GM23338 (cell line): ENCODE results near the gene MAFB. TPM values are rescaled to one million over a fixed set of nuclear protein-coding genes. Genes with fewer than 3 reads are reported as not detected.

Experiments used
- ATAC-seq: fragments of 200-7000 bp; cut with Tn5 transposase; 3 replicates; pipeline ENCODE4 v1.9.1; 2020
- DNase-seq: peaks from one replicate; pipeline ENCODE4 v3.0.0-alpha.2; 2015; ENCODE audit warnings: low spot score
- H2AFZ ChIP-seq: fragments of 200-600 bp; sonication (generic); 2 replicates; pipeline ENCODE4 v1.8.0; 2016; ENCODE audit warnings: antibody characterized with exemption, mild to moderate bottlenecking, moderate library complexity
- H3F3A ChIP-seq: fragments of 200-600 bp; sonication (generic); replicated peaks from 2 replicates; pipeline ENCODE4 v1.8.0; 2017; ENCODE audit warnings: antibody characterized with exemption, mixed run types, low read depth
- H3K27ac ChIP-seq: fragments of 200-600 bp; sonication (generic); 2 replicates; pipeline ENCODE4 v1.6.1; 2016; ENCODE audit warnings: low read depth
- H3K27me3 ChIP-seq: fragments of 200-600 bp; sonication (generic); 2 replicates; pipeline ENCODE4 v1.8.0; 2016; ENCODE audit warnings: mild to moderate bottlenecking, mixed run types, moderate library complexity; ENCODE audit not compliant: insufficient read depth
- H3K36me3 ChIP-seq: fragments of 200-600 bp; sonication (generic); 2 replicates; pipeline ENCODE4 v1.8.0; 2016; ENCODE audit warnings: mild to moderate bottlenecking; ENCODE audit not compliant: insufficient read depth
- H3K4me1 ChIP-seq: fragments of 200-600 bp; sonication (generic); 2 replicates; pipeline ENCODE4 v1.8.0; 2016; ENCODE audit warnings: mild to moderate bottlenecking, moderate library complexity; ENCODE audit not compliant: insufficient read depth
- H3K4me2 ChIP-seq: fragments of 200-600 bp; sonication (generic); 2 replicates; pipeline ENCODE4 v1.7.1; 2017; ENCODE audit warnings: mixed run types
- H3K4me3 ChIP-seq: fragments of 200-600 bp; sonication (generic); 2 replicates; pipeline ENCODE4 v1.6.1; 2016; ENCODE audit warnings: mixed run types
- H3K79me2 ChIP-seq: fragments of 200-600 bp; sonication (generic); replicated peaks from 2 replicates; pipeline ENCODE4 v1.8.0; 2017; ENCODE audit warnings: mild to moderate bottlenecking; ENCODE audit not compliant: insufficient read depth
- H3K9me2 ChIP-seq: fragments of 200-600 bp; sonication (generic); 2 replicates; pipeline ENCODE4 v1.8.0; 2017; ENCODE audit not compliant: insufficient read depth
- H4K20me1 ChIP-seq: fragments of 200-600 bp; sonication (generic); replicated peaks from 2 replicates; pipeline ENCODE4 v1.8.0; 2017; ENCODE audit warnings: mild to moderate bottlenecking; ENCODE audit not compliant: insufficient read depth
- H3K27ac Mint-ChIP-seq: 2 replicates; pipeline ENCODE4 v1.8.0; 2020; ENCODE audit warnings: inconsistent platforms, mild to moderate bottlenecking, moderate library complexity, mixed read lengths
- H3K27me3 Mint-ChIP-seq: 3 replicates; pipeline ENCODE4 v1.8.0; 2022; ENCODE audit warnings: low read depth, mild to moderate bottlenecking, moderate library complexity, mixed read lengths, inconsistent platforms; ENCODE audit not compliant: insufficient read depth, poor library complexity
- H3K36me3 Mint-ChIP-seq: 3 replicates; pipeline ENCODE4 v1.8.0; 2021; ENCODE audit warnings: low read depth, mild to moderate bottlenecking, inconsistent platforms, moderate library complexity, mixed read lengths
- H3K4me1 Mint-ChIP-seq: 3 replicates; pipeline ENCODE4 v1.8.0; 2020; ENCODE audit warnings: mild to moderate bottlenecking, inconsistent platforms, mixed read lengths
- H3K4me3 Mint-ChIP-seq: 3 replicates; pipeline ENCODE4 v1.8.0; 2021; ENCODE audit warnings: moderate library complexity, mild to moderate bottlenecking, inconsistent platforms, mixed read lengths
- H3K9me3 Mint-ChIP-seq: 3 replicates; pipeline ENCODE4 v1.8.0; 2020; ENCODE audit warnings: moderate library complexity, mild to moderate bottlenecking, inconsistent platforms, mixed read lengths
- CREB1 ChIP-seq: fragments of 250-450 bp; sonication (Bioruptor Pico); IDR thresholded peaks from 2 replicates; pipeline ENCODE4 v1.5.0; 2020; ENCODE audit warnings: low read depth, mild to moderate bottlenecking, moderate library complexity
- EZH2 ChIP-seq: fragments of 200-600 bp; sonication (generic); IDR thresholded peaks from one replicate; pipeline ENCODE4 v1.8.0; 2017; ENCODE audit warnings: antibody characterized with exemption, mild to moderate bottlenecking, low read depth; ENCODE audit not compliant: unreplicated experiment
- EZH2phosphoT487 ChIP-seq: fragments of 200-600 bp; sonication (generic); IDR thresholded peaks from one replicate; pipeline ENCODE4 v1.8.1; 2018; ENCODE audit warnings: antibody characterized with exemption; ENCODE audit not compliant: unreplicated experiment
- JUNB ChIP-seq: IDR thresholded peaks from one replicate; pipeline ENCODE4 v1.6.1; 2016; ENCODE audit warnings: antibody characterized with exemption; ENCODE audit not compliant: unreplicated experiment
- POLR2AphosphoS5 ChIP-seq: IDR thresholded peaks from 2 replicates; pipeline ENCODE4 v1.6.1; 2016; ENCODE audit warnings: antibody characterized with exemption, low read depth
- STAT1 ChIP-seq: IDR thresholded peaks from one replicate; pipeline ENCODE4 v1.6.1; 2016; ENCODE audit warnings: antibody characterized with exemption; ENCODE audit not compliant: unreplicated experiment
- ZNF114 ChIP-seq: fragments of 250-450 bp; sonication (Bioruptor Pico); IDR thresholded peaks from 2 replicates; pipeline ENCODE4 v1.5.0; 2020; ENCODE audit warnings: mild to moderate bottlenecking, moderate library complexity
- ZNF331 ChIP-seq: fragments of 250-450 bp; sonication (Bioruptor Pico); IDR thresholded peaks from 2 replicates; pipeline ENCODE4 v1.5.0; 2020; ENCODE audit warnings: low read depth, mild to moderate bottlenecking, moderate library complexity
- polyA plus RNA-seq: library from polyadenylated mRNA; unstranded; fragments of >200 nt; fragmentation: Nextera tagmentation; extraction: Ambion mirVana; gene quantifications from 2 replicates; pipeline ENCODE4 v1.2.1, GENCODE V29; 2016
- total RNA-seq: library from RNA; depleted of rRNA; stranded (reverse); fragments of >200 nt; shearing (Covaris generic); gene quantifications from 2 replicates; pipeline ENCODE4 v1.2.3, GENCODE V29; 2014
- TF ChIP-seq, protein P1 (sequence below): IDR thresholded peaks from 2 replicates; pipeline ENCODE4 v1.6.1; 2016; ENCODE audit warnings: antibody characterized with exemption
- TF ChIP-seq, protein P2 (sequence below): IDR thresholded peaks from one replicate; pipeline ENCODE4 v1.6.1; 2018; ENCODE audit warnings: antibody characterized with exemption; ENCODE audit not compliant: unreplicated experiment
- TF ChIP-seq, protein P3 (sequence below): fragments of 250-450 bp; sonication (Bioruptor Pico); IDR thresholded peaks from 2 replicates; pipeline ENCODE4 v1.5.0; 2020; ENCODE audit warnings: mild to moderate bottlenecking, moderate library complexity
- TF ChIP-seq, protein P4 (sequence below), 2 experiments: fragments of 200-600 bp in 1 of 2; sonication (generic) in 1 of 2; conservative IDR thresholded peaks; 2 replicates each; pipeline versions ENCODE4 v1.5.1 to v1.6.1; 2016 to 2017; ENCODE audit warnings: antibody characterized with exemption in 2 of 2, low read depth in 2 of 2, mild to moderate bottlenecking in 2 of 2, moderate library complexity in 1 of 2

MAFB gene
- total and polyA plus RNA-seq, 2 experiments from 2014 or later = 1.6 to 2.3 TPM

DNA sequence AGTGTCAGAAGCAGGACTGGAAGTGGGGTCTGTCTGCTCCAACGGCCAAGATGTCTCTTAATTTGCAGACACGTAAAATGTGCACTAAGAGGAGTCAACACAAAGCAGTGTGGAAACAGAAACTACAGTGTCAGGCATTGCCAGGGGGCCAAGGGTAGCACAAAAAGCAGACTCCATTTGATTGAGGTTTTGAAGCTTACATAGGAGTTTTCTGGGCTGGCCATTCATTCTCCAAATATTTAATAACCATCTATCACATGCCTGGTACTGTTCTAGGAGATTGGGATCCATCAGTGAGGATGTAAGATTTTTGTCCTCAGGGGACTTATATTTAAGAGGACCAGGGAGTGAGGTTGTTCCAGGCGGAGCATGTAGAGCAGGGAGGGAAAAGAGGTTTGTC, 29.5 kb downstream of the MAFB start:
- no peaks in the 10 kb centered on the region for H3K36me3 Mint-ChIP-seq

More for the DNA sequence above, 29.5 kb downstream of the MAFB start:
- H3K36me3 ChIP-seq = no peaks in the 10 kb centered on the region
- H3K9me3 Mint-ChIP-seq = no peaks in the 10 kb centered on the region; the same call in 2 of the 3 replicates
- H4K20me1 ChIP-seq = no peaks in the 10 kb centered on the region
- H3K4me3 ChIP-seq = no peak overlapping the region
- TF ChIP-seq ZNF114 (CRISPR knock-in tag) (no peak), ZNF331 (CRISPR knock-in tag) (no peak), CREB1 (CRISPR knock-in tag) (no peak), POLR2AphosphoS5 (no peak), EZH2phosphoT487 (no peak), JUNB (no peak), STAT1 (no peak), EZH2 (no peak)
- TF ChIP-seq, protein P1, sequence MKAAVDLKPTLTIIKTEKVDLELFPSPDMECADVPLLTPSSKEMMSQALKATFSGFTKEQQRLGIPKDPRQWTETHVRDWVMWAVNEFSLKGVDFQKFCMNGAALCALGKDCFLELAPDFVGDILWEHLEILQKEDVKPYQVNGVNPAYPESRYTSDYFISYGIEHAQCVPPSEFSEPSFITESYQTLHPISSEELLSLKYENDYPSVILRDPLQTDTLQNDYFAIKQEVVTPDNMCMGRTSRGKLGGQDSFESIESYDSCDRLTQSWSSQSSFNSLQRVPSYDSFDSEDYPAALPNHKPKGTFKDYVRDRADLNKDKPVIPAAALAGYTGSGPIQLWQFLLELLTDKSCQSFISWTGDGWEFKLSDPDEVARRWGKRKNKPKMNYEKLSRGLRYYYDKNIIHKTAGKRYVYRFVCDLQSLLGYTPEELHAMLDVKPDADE = no peak
- TF ChIP-seq, protein P2, sequence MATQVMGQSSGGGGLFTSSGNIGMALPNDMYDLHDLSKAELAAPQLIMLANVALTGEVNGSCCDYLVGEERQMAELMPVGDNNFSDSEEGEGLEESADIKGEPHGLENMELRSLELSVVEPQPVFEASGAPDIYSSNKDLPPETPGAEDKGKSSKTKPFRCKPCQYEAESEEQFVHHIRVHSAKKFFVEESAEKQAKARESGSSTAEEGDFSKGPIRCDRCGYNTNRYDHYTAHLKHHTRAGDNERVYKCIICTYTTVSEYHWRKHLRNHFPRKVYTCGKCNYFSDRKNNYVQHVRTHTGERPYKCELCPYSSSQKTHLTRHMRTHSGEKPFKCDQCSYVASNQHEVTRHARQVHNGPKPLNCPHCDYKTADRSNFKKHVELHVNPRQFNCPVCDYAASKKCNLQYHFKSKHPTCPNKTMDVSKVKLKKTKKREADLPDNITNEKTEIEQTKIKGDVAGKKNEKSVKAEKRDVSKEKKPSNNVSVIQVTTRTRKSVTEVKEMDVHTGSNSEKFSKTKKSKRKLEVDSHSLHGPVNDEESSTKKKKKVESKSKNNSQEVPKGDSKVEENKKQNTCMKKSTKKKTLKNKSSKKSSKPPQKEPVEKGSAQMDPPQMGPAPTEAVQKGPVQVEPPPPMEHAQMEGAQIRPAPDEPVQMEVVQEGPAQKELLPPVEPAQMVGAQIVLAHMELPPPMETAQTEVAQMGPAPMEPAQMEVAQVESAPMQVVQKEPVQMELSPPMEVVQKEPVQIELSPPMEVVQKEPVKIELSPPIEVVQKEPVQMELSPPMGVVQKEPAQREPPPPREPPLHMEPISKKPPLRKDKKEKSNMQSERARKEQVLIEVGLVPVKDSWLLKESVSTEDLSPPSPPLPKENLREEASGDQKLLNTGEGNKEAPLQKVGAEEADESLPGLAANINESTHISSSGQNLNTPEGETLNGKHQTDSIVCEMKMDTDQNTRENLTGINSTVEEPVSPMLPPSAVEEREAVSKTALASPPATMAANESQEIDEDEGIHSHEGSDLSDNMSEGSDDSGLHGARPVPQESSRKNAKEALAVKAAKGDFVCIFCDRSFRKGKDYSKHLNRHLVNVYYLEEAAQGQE = no peak
- TF ChIP-seq, protein P3, sequence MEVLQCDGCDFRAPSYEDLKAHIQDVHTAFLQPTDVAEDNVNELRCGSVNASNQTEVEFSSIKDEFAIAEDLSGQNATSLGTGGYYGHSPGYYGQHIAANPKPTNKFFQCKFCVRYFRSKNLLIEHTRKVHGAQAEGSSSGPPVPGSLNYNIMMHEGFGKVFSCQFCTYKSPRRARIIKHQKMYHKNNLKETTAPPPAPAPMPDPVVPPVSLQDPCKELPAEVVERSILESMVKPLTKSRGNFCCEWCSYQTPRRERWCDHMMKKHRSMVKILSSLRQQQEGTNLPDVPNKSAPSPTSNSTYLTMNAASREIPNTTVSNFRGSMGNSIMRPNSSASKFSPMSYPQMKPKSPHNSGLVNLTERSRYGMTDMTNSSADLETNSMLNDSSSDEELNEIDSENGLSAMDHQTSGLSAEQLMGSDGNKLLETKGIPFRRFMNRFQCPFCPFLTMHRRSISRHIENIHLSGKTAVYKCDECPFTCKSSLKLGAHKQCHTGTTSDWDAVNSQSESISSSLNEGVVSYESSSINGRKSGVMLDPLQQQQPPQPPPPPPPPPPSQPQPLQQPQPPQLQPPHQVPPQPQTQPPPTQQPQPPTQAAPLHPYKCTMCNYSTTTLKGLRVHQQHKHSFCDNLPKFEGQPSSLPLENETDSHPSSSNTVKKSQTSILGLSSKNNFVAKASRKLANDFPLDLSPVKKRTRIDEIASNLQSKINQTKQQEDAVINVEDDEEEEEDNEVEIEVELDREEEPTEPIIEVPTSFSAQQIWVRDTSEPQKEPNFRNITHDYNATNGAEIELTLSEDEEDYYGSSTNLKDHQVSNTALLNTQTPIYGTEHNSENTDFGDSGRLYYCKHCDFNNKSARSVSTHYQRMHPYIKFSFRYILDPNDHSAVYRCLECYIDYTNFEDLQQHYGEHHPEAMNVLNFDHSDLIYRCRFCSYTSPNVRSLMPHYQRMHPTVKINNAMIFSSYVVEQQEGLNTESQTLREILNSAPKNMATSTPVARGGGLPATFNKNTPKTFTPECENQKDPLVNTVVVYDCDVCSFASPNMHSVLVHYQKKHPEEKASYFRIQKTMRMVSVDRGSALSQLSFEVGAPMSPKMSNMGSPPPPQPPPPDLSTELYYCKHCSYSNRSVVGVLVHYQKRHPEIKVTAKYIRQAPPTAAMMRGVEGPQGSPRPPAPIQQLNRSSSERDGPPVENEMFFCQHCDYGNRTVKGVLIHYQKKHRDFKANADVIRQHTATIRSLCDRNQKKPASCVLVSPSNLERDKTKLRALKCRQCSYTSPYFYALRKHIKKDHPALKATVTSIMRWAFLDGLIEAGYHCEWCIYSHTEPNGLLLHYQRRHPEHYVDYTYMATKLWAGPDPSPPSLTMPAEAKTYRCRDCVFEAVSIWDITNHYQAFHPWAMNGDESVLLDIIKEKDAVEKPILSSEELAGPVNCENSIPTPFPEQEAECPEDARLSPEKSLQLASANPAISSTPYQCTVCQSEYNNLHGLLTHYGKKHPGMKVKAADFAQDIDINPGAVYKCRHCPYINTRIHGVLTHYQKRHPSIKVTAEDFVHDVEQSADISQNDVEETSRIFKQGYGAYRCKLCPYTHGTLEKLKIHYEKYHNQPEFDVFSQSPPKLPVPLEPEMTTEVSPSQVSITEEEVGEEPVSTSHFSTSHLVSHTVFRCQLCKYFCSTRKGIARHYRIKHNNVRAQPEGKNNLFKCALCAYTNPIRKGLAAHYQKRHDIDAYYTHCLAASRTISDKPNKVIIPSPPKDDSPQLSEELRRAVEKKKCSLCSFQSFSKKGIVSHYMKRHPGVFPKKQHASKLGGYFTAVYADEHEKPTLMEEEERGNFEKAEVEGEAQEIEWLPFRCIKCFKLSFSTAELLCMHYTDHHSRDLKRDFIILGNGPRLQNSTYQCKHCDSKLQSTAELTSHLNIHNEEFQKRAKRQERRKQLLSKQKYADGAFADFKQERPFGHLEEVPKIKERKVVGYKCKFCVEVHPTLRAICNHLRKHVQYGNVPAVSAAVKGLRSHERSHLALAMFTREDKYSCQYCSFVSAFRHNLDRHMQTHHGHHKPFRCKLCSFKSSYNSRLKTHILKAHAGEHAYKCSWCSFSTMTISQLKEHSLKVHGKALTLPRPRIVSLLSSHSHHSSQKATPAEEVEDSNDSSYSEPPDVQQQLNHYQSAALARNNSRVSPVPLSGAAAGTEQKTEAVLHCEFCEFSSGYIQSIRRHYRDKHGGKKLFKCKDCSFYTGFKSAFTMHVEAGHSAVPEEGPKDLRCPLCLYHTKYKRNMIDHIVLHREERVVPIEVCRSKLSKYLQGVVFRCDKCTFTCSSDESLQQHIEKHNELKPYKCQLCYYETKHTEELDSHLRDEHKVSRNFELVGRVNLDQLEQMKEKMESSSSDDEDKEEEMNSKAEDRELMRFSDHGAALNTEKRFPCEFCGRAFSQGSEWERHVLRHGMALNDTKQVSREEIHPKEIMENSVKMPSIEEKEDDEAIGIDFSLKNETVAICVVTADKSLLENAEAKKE (CRISPR knock-in tag) = no peak
- TF ChIP-seq, protein P4, sequence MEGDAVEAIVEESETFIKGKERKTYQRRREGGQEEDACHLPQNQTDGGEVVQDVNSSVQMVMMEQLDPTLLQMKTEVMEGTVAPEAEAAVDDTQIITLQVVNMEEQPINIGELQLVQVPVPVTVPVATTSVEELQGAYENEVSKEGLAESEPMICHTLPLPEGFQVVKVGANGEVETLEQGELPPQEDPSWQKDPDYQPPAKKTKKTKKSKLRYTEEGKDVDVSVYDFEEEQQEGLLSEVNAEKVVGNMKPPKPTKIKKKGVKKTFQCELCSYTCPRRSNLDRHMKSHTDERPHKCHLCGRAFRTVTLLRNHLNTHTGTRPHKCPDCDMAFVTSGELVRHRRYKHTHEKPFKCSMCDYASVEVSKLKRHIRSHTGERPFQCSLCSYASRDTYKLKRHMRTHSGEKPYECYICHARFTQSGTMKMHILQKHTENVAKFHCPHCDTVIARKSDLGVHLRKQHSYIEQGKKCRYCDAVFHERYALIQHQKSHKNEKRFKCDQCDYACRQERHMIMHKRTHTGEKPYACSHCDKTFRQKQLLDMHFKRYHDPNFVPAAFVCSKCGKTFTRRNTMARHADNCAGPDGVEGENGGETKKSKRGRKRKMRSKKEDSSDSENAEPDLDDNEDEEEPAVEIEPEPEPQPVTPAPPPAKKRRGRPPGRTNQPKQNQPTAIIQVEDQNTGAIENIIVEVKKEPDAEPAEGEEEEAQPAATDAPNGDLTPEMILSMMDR (conservative IDR thresholded peaks at IDR 0.05; ENCODE audit: low read depth in 2 of 2) = no peak
- H2AFZ ChIP-seq = no peak overlapping the region
- peaks cover 7% of the 10 kb centered on the region; the same call in 2 of the 3 replicates for H3K4me1 Mint-ChIP-seq
- H3K27ac Mint-ChIP-seq = no peak overlapping the region
- H3K4me1 ChIP-seq = no peaks in the 10 kb centered on the region
- no peak overlapping the region for H3K27ac ChIP-seq
- DNase-seq (no peak), ATAC-seq (no peak)
- H3K27me3 Mint-ChIP-seq = peaks cover 10% of the 10 kb centered on the region
- no peaks in the 10 kb centered on the region for H3K79me2 ChIP-seq
- H3K4me3 Mint-ChIP-seq = no peak overlapping the region
- H3K9me2 ChIP-seq = no peaks in the 10 kb centered on the region; the same call in 1 of the 2 replicates
- no peak overlapping the region for H3K4me2 ChIP-seq
- H3K27me3 ChIP-seq = no peaks in the 10 kb centered on the region
- no peaks in the 10 kb centered on the region for H3F3A ChIP-seq
